GM21526 (cell line): ENCODE data around the gene FOLR3.
"Not testable (repeated sequence)": the region's sequence is repeated elsewhere in the genome, so short reads cannot be mapped to it uniquely, and the experiment has no call there.

ENCODE experiments used
- ATAC-seq: cut with Tn5 transposase; IDR thresholded peaks from one replicate; pipeline ENCODE4 v1.9.1; 2021; ENCODE audit warnings: moderate library complexity; ENCODE audit not compliant: unreplicated experiment, low FRiP score

Gene FOLR3

GRCh38 chr11:72135473-72135872, at the start of gene FOLR3:
Gene FOLR3 (plus strand): TSS chr11:72135725. CDS start chr11:72135953, 228 bp downstream.
- not testable (repeated sequence) for ATAC-seq

GRCh38 chr11:72088076-72088808, 47.3 kb upstream of the FOLR3 start:
- no peak for ATAC-seq

GRCh38 chr11:72091292-72091691, 44.2 kb upstream of the FOLR3 start:
- no peak for ATAC-seq

DNA sequence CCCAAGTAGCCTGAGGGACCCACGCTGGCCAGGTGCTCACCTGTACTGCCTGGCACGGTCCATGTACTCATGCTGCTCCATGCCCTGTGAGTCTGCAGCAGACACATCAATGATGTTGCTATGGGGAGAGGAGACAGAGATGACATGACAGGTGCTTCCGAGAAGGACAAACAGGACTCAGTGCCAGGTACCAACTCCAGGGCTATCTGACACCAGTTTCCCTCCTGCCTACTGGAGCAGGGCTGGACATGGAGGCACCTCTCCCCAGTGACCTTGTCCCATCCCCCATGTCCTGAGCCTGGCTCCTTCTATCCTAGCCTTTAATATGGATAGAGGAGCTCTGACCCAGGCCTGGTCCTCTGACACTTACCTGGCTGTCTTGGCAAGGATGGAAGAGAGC, 36.8 kb upstream of the FOLR3 start:
- ATAC-seq: no peak

GRCh38 chr11:72100009-72100408, 35.5 kb upstream of the FOLR3 start:
- ATAC-seq: no peak

DNA sequence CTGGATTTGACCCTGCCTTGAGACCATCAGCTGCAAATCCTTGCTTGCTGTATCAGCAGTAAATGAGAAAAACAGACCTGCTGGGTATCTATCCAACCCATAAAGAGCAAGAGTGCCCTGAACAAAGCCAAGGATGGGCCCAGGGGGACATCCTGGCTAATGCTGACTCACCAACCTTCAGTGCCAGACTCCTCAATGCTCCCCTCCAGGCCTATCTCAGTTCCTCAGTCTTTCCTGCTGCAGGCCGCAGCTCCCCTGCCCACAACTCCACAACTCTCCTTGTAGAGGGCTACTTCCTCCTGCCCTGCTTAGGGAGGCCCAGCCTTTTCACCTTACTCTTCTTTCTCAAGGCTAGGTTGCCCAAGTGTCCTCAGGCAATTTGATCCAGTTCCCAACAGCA, 35.1 kb upstream of the FOLR3 start:
- ATAC-seq: no peak

- no peak for ATAC-seq
Observed at GRCh38 chr11:72102162-72102561, 33.4 kb upstream of the FOLR3 start.

- ATAC-seq: no peak
Observed at GRCh38 chr11:72102631-72102945, 32.9 kb upstream of the FOLR3 start.

DNA sequence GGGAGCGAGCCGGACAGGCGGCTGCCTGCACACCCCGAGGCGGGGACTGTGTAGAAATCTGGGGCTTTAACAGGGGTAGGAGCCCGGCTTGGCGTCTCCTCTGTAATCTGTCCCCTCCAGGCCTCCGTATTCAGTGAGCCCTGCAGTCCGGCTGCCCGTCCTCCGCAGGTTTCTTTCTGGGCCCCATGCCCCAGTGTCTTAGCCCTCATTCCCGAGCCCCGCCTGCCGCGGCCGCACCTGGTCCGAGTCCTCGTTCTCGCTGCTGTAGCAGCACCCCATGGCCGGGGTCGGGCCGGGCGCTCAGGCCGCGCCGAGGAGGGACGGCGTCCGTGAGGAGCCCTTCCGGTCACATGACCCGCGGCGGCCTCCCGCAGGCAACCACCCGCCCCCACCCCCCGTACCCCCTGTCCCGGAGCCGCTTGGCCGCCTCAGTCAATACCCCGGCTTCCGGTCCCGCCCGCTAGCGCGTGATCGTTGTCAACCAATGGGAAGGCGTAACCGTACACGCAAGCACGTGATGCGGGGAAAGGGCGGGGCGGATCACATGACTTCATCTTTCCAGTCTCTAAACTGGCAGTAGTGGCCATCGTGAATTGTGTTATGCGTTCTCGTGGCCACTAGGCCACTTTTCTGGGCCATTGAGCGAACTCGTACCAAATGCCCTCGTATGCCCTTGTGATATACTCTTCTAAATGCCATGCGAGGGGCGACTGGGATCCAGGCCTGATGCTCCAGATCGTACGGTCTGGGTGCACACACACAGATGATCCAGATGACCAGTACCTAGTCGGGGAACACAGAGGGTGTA, 32.4 kb upstream of the FOLR3 start, which contains the start of gene LAMTOR1:
Gene LAMTOR1, minus strand, starts transcription at position 352 of the 808 bp plus-strand sequence. Its CDS starts 73 bp downstream, at position 279.
- peak; percentile 70 for ATAC-seq

DNA sequence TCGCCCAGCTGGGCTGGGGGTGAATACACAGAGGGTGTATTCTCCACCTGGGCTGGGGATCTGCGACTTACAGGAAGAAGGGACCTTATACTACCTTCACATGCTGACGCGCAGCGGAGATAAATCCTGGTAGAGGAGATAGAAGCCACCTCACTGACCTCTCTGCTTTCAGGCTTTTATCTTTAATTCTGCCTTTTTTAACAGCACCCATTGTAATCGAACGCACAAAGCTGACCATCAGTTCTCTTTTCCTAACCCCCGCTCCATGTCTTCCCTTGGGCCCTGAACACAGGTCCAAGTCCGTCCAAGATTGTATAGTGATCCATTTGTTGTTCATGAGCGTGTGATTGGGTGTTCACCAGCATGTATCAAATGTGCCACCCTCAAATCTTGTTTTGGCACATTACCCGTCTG, 31.8 kb upstream of the FOLR3 start:
- no peak for ATAC-seq

GRCh38 chr11:72105888-72106287, 29.6 kb upstream of the FOLR3 start, which contains the start of gene TOMT:
Gene TOMT (plus strand): TSS chr11:72105924. CDS start chr11:72105952, 28 bp downstream.
- no peak for ATAC-seq

- peak; percentile 5 for ATAC-seq
Observed at GRCh38 chr11:72111300-72112142, 24.0 kb upstream of the FOLR3 start.

GRCh38 chr11:72112143-72112977, 23.2 kb upstream of the FOLR3 start, which contains the start of gene ANAPC15:
Gene ANAPC15 (minus strand): TSS chr11:72112695. CDS start chr11:72111276, 1,419 bp downstream.
- peak; percentile 77 for ATAC-seq

GRCh38 chr11:72112978-72113808, 22.3 kb upstream of the FOLR3 start:
- ATAC-seq: no peak

DNA sequence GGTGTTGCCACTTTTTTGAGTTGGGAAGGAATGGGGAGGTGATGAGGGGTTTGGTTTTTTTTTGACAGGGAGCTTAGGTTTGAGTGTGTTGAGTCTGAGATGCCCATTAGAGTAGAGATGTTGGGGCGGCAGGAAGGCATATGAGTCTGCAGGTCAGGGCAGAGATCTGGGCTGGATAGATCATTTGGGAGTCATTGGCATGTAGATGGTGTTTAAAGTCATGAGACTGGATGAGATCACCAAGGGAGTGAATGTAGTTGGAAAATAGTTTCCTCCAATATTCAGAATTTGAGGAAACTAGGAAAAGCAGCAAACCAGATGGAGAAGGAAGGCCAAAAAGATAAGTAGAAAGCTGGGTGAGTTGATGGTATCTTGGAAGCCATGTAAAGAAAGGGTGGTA, 21.0 kb upstream of the FOLR3 start:
- no peak for ATAC-seq

- ATAC-seq: no peak
Observed at GRCh38 chr11:72116019-72116755, 19.3 kb upstream of the FOLR3 start.

GRCh38 chr11:72119198-72119597, 16.3 kb upstream of the FOLR3 start:
- no peak for ATAC-seq

DNA sequence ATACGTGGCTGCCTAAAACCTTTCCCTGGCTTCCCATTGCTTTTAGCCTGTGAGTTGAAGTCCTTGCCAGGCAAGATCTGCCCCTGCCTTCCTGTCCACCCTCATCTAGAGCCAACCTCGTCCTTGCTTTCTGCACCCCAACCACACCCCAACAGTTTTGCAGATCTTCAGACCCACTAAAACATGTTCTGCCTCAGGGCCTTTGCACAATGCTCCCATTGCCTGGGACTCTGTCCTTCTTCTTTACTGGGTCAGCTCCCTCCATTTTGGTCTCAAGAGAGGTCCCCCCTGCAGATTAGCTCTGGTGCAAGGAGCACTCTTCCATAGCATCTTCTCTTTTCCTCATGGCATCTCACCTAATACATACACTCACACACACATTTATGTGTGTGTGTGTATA, 14.6 kb upstream of the FOLR3 start:
- ATAC-seq: no peak
